RCC 7860 (cell line): ENCODE results near the gene KAT8.
"Not testable (repeated sequence)": the region's sequence is repeated elsewhere in the genome, so short reads cannot be mapped to it uniquely, and the experiment has no call there.

Experiments used
- DNase-seq: peaks from one replicate; pipeline ENCODE4 v3.0.0-alpha.2; 2015; ENCODE audit warnings: low spot score
- FAIRE-seq: peaks from 2 replicates; lab custom pipeline; 2012; peaks lifted over from hg19 to GRCh38; lab: Jason Lieb, UNC

KAT8 gene

GRCh38 chr16:31083556-31083955 lies 33.9 kb upstream of the KAT8 start:
- FAIRE-seq, result no peak
- no peak for DNase-seq

GRCh38 chr16:31083981-31084380 lies 33.5 kb upstream of the KAT8 start:
- FAIRE-seq, result no peak
- no peak for DNase-seq

- FAIRE-seq, result no peak
- DNase-seq, result no peak
Observed at GRCh38 chr16:31084584-31085302, 32.7 kb upstream of the KAT8 start.

GRCh38 chr16:31085411-31085810 lies 32.1 kb upstream of the KAT8 start:
- FAIRE-seq, result no peak
- DNase-seq, result no peak

GRCh38 chr16:31085873-31086628 lies 31.4 kb upstream of the KAT8 start:
- FAIRE-seq (no peak), DNase-seq (no peak)

GRCh38 chr16:31086629-31086906 lies 30.9 kb upstream of the KAT8 start:
- FAIRE-seq (no peak), DNase-seq (no peak)

- DNase-seq (no peak), FAIRE-seq (no peak)
Observed at GRCh38 chr16:31087481-31087880, 30.0 kb upstream of the KAT8 start.

GRCh38 chr16:31087971-31088370 lies 29.5 kb upstream of the KAT8 start:
- FAIRE-seq, result no peak
- no peak for DNase-seq

GRCh38 chr16:31088459-31089183 lies 28.8 kb upstream of the KAT8 start, which contains the start of gene PRSS53:
PRSS53 (minus strand) TSS chr16:31088943; CDS start chr16:31088809, 134 bp downstream.
- no peak for DNase-seq
- no peak for FAIRE-seq

- no peak for FAIRE-seq
- DNase-seq, result no peak
Observed at GRCh38 chr16:31089199-31089598, 28.3 kb upstream of the KAT8 start.

- no peak for FAIRE-seq
- peak; percentile 57 for DNase-seq
Observed at GRCh38 chr16:31090540-31090939, 26.9 kb upstream of the KAT8 start.

- no peak for DNase-seq
- FAIRE-seq, result no peak
Observed at GRCh38 chr16:31092330-31092729, 25.1 kb upstream of the KAT8 start.

- DNase-seq, result peak; percentile 30
Observed at GRCh38 chr16:31093132-31093703, 24.2 kb upstream of the KAT8 start.

GRCh38 chr16:31094088-31094423 lies 23.4 kb upstream of the KAT8 start:
- FAIRE-seq (no peak), DNase-seq (no peak)

More at GRCh38 chr16:31093132-31093703, 24.2 kb upstream of the KAT8 start:
- FAIRE-seq, result no peak

- peak; percentile 96 for DNase-seq
- FAIRE-seq, result peak; percentile 88
Observed at GRCh38 chr16:31094424-31095120, 22.9 kb upstream of the KAT8 start, which contains the start of gene VKORC1. VKORC1 (minus strand) TSS chr16:31094797; CDS start chr16:31094729, 68 bp downstream.

GRCh38 chr16:31099860-31100638 lies 17.4 kb upstream of the KAT8 start:
- no peak for FAIRE-seq
- DNase-seq, result peak; percentile 41

- DNase-seq, FAIRE-seq: not testable (repeated sequence)
Observed at GRCh38 chr16:31100876-31101641, 16.4 kb upstream of the KAT8 start.

GRCh38 chr16:31105677-31106213 lies 11.7 kb upstream of the KAT8 start:
- FAIRE-seq (no peak), DNase-seq (peak; percentile 48)
